ENCODE data around the gene CTBP2. TPM values are rescaled to one million over a fixed set of nuclear protein-coding genes. Genes with fewer than 3 reads are reported as not detected.

The CTBP2 gene
- total RNA-seq, 1 experiment from 2014 or later, result 191 TPM

DNA sequence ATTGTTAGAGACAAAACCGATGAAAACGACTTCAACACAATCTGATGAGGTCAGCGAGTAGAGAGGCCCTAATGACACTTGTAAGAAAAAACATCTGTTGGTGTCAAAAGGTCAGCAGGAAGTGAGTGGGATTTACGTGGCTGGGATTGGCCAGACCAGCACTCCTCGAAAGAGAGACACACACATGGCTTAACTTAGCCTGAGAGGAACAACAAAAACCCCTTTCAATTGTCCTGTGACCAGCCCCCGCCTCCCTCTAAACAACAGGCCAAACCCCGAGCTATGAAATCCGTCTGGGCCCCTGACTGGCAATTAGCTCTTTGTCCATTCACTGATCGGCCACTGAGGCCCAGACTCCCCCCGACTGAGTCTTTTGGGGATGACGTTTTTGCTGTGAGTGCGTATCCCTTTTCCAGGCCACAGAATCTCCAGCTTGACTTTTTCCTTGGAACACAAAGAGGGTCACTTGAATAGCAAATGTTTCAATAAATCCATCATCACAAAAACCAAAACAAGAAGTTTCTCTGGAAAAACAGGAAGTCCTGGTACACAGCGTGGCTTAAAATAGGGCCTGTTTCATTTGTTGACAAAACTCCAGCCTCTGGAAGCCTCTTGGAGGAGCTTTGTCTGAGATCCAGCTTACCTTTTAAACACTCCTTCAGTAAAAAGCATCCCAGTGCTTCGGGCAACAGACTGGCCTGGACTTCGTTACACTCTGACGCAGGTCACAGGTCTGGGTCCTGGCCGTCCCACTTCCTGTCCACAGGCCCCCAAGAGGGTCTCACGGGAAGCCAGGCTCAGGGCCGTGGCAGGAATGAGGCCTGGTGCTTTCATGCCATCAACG is 103.0 kb downstream of the CTBP2 start:
- TF ChIP-seq ZBTB21 (CRISPR knock-in tag; IDR thresholded peaks at IDR 0.05; ENCODE audit: borderline replicate concordance) (no peak), ELF4 (CRISPR knock-in tag; IDR thresholded peaks at IDR 0.05; ENCODE audit: low read depth) (no peak), NR1H2 (CRISPR knock-in tag; IDR thresholded peaks at IDR 0.05) (no peak), ZNF219 (CRISPR knock-in tag; IDR thresholded peaks at IDR 0.05; ENCODE audit: borderline replicate concordance) (no peak), SOX15 (CRISPR knock-in tag; IDR thresholded peaks at IDR 0.05) (no peak), ZNF671 (CRISPR knock-in tag; IDR thresholded peaks at IDR 0.05) (no peak), ZNF121 (CRISPR knock-in tag; IDR thresholded peaks at IDR 0.05) (no peak), MYBL2 (CRISPR knock-in tag; IDR thresholded peaks at IDR 0.05) (no peak), ZNF416 (CRISPR knock-in tag; IDR thresholded peaks at IDR 0.05) (no peak)
- TF ChIP-seq, protein P1, sequence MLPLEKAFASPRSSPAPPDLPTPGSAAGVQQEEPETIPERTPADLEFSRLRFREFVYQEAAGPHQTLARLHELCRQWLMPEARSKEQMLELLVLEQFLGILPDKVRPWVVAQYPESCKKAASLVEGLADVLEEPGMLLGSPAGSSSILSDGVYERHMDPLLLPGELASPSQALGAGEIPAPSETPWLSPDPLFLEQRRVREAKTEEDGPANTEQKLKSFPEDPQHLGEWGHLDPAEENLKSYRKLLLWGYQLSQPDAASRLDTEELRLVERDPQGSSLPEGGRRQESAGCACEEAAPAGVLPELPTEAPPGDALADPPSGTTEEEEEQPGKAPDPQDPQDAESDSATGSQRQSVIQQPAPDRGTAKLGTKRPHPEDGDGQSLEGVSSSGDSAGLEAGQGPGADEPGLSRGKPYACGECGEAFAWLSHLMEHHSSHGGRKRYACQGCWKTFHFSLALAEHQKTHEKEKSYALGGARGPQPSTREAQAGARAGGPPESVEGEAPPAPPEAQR (CRISPR knock-in tag; IDR thresholded peaks at IDR 0.05), result no peak
- TF ChIP-seq, protein P2, sequence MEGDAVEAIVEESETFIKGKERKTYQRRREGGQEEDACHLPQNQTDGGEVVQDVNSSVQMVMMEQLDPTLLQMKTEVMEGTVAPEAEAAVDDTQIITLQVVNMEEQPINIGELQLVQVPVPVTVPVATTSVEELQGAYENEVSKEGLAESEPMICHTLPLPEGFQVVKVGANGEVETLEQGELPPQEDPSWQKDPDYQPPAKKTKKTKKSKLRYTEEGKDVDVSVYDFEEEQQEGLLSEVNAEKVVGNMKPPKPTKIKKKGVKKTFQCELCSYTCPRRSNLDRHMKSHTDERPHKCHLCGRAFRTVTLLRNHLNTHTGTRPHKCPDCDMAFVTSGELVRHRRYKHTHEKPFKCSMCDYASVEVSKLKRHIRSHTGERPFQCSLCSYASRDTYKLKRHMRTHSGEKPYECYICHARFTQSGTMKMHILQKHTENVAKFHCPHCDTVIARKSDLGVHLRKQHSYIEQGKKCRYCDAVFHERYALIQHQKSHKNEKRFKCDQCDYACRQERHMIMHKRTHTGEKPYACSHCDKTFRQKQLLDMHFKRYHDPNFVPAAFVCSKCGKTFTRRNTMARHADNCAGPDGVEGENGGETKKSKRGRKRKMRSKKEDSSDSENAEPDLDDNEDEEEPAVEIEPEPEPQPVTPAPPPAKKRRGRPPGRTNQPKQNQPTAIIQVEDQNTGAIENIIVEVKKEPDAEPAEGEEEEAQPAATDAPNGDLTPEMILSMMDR (IDR thresholded peaks at IDR 0.05), result no peak
- ATAC-seq (no peak), DNase-seq (ENCODE audit: low spot score) (no peak)
- Mint-ChIP-seq H3K4me3 (no peak overlapping the region), H3K27me3 (ENCODE audit: low read depth) (no peaks in the 10 kb centered on the region), H3K9me3 (peaks cover 5% of the 10 kb centered on the region), H3K27ac (peak overlapping the region; percentile 86), H3K4me1 (peaks cover 92% of the 10 kb centered on the region), H3K36me3 (peaks cover 44% of the 10 kb centered on the region)
- ChIA-PET CTCF (interaction anchor here (1.5 to 2.2 kb wide), 3 partner anchors 9 to 65 kb away, joined by 4 to 24 read pairs (median 5); no protein-coding TSS in a partner anchor), POLR2A (interaction anchor here (1.2 kb wide), 1 partner anchor 9 kb away, joined by 5 read pairs; no protein-coding TSS in a partner anchor)

DNA sequence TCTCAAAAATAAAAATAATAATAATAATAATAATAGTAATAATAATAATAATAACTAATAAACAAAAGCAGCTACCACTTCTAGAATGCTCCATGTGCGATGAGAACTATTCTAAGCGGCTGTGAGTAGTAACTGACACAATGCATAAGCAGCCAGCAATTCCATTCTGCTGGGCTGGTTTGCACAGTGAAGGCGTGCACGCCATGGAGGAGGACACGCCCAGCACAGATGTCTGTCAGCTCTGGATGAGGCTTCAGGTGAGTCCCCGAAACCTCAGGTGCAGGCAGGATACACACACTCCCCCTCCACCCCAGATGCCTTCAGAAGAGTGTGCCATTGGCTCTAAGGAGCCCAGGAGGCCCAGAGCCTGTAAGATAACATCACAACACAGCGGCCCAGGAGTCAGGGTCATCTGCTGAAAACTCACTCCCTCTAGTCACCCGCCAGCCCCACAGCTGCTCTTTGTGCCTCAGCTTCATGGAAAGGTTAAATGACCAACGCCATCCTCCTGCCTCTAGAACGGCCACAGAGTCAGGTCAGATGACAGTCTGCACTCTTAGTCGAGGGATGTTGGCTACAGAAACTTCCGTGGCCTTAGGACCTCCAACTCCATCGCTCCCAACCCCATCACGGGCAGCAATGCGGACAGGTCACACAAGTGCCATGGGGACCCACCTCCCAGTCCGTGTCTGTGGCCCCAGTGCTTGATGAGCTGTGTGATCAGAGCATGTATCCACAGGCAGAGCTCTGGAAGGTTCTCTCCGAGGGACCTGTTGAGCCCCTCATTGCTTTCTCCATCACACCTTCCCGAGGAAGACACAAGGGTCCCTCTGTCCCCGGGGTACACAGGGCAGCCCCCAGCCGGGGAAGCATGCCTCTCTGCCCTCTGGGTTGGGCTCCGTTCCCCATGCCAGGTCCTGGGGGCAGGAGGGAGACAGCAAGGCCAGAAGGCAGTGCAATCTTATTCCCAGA is 103.9 kb downstream of the CTBP2 start:
- H3K36me3 Mint-ChIP-seq, result peaks cover 44% of the 10 kb centered on the region
- DNase-seq (ENCODE audit: low spot score), result no peak
- ChIA-PET POLR2A (interaction anchor here (1.2 kb wide), 1 partner anchor 8 kb away, joined by 5 read pairs; no protein-coding TSS in a partner anchor), CTCF (interaction anchor here (2.2 kb wide), 2 partner anchors 8 to 64 kb away, joined by 5 to 24 read pairs; no protein-coding TSS in a partner anchor)
- no peak for ATAC-seq
- H3K27me3 Mint-ChIP-seq (ENCODE audit: low read depth), result no peaks in the 10 kb centered on the region
- TF ChIP-seq HMGA2 (CRISPR knock-in tag; IDR thresholded peaks at IDR 0.05) (peak; percentile 65; the same call in 1 of the 2 replicates), FOXK1 (CRISPR knock-in tag; IDR thresholded peaks at IDR 0.05) (no peak), TCF7 (CRISPR knock-in tag; IDR thresholded peaks at IDR 0.05; ENCODE audit: low read depth) (no peak)
- H3K4me3 Mint-ChIP-seq, result no peak overlapping the region
- peaks cover 5% of the 10 kb centered on the region for H3K9me3 Mint-ChIP-seq
- H3K4me1 Mint-ChIP-seq, result peaks cover 91% of the 10 kb centered on the region
- peak overlapping the region; percentile 86 for H3K27ac Mint-ChIP-seq

- Mint-ChIP-seq H3K9me3 (peaks cover 5% of the 10 kb centered on the region), H3K4me3 (no peak overlapping the region), H3K27ac (peak overlapping the region; percentile 89), H3K27me3 (ENCODE audit: low read depth) (no peaks in the 10 kb centered on the region), H3K4me1 (peaks cover 91% of the 10 kb centered on the region), H3K36me3 (peaks cover 43% of the 10 kb centered on the region)
- CTCF ChIA-PET, result interaction anchor here (1.5 to 2.2 kb wide), 3 partner anchors 8 to 63 kb away, joined by 3 to 5 read pairs (median 3); no protein-coding TSS in a partner anchor
- TF ChIP-seq PRRX2 (CRISPR knock-in tag; IDR thresholded peaks at IDR 0.05) (no peak), ZNF232 (CRISPR knock-in tag; IDR thresholded peaks at IDR 0.05) (no peak), E2F4 (CRISPR knock-in tag; IDR thresholded peaks at IDR 0.05; ENCODE audit: borderline replicate concordance, low read depth) (no peak), CBFB (CRISPR knock-in tag; IDR thresholded peaks at IDR 0.05; ENCODE audit: low read depth) (no peak), ZNF219 (CRISPR knock-in tag; IDR thresholded peaks at IDR 0.05; ENCODE audit: borderline replicate concordance) (no peak)
- TF ChIP-seq, protein P3, sequence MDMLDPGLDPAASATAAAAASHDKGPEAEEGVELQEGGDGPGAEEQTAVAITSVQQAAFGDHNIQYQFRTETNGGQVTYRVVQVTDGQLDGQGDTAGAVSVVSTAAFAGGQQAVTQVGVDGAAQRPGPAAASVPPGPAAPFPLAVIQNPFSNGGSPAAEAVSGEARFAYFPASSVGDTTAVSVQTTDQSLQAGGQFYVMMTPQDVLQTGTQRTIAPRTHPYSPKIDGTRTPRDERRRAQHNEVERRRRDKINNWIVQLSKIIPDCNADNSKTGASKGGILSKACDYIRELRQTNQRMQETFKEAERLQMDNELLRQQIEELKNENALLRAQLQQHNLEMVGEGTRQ (CRISPR knock-in tag; IDR thresholded peaks at IDR 0.05), result no peak
- TF ChIP-seq, protein P4, sequence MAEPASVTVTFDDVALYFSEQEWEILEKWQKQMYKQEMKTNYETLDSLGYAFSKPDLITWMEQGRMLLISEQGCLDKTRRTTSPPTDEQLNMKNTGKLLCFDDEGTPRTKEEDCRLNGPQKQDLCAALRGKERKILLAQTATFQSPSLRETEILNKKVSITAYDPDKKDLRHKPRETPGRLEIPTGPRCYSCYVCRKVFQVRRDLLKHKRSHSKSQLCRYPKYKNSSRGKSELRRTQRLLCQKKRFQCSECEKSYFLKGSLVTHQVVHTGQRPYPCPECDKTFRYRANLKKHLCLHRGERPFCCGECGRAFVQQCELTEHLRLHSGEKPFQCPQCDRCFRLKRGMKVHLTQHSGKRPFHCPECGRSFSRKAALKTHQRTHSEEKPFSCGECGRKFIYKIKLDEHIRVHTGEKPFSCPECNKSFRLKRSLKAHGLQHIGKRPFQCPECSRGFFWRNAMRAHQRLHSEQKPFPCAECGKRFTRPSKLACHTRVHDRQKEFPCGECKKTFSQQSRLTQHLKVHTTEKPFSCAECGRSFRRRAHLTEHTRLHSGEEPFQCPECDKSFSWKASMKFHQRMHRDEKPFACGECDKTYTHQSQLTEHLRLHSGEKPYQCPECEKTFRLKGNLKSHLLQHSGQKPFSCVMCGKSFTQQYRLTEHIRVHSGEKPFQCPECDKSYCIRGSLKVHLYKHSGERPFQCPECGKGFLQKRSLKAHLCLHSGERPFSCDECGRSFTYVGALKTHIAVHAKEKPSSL (CRISPR knock-in tag; conservative IDR thresholded peaks at IDR 0.05), result no peak
- ATAC-seq (no peak), DNase-seq (ENCODE audit: low spot score) (no peak)
- POLR2A ChIA-PET, result no interaction called here
These were observed 104.9 kb downstream of the CTBP2 start for GRCh38 chr10:125055446-125055845.

All from WTC11 (cell line).